ENCODE data around the gene AGAP1. TPM values are rescaled to one million over a fixed set of nuclear protein-coding genes. Genes with fewer than 3 reads are reported as not detected.
A peak's percentile ranks its signal among the peaks of the same experiment; 100 is the strongest.

The AGAP1 gene
- total RNA-seq, 4 donors from 2014 or later: 5.3 to 30.6 (median 19.2) TPM

GRCh38 chr2:236164925-236165841 is 671.3 kb downstream of the AGAP1 start:
- Histone ChIP-seq H3K4me1 (peaks cover 0 to 43% of the 10 kb centered on the region in 2 donors), H3K27me3 (peaks cover 43 to 74% of the 10 kb centered on the region in 2 donors)
- intact Hi-C loops (cut with DNase I; ENCODE audit: low total_unique reads): no loop called here

GRCh38 chr2:236165842-236166795 is 672.3 kb downstream of the AGAP1 start:
- Histone ChIP-seq H3K36me3 (no peaks in the 10 kb centered on the region), H3K4me3 (peak overlapping the region in 1 of 2 donors; percentile 22), H3K4me1 (peaks cover 0 to 43% of the 10 kb centered on the region in 2 donors), H3K9me3 (no peaks in the 10 kb centered on the region), H3K27me3 (peaks cover 45 to 77% of the 10 kb centered on the region in 2 donors), H3K27ac (no peak overlapping the region)
- intact Hi-C loops (cut with DNase I; ENCODE audit: low total_unique reads): no loop called here
- DNase-seq: no peak
- no peak for TF ChIP-seq POLR2A (IDR thresholded peaks at IDR 0.05)
- TF ChIP-seq, protein P1, sequence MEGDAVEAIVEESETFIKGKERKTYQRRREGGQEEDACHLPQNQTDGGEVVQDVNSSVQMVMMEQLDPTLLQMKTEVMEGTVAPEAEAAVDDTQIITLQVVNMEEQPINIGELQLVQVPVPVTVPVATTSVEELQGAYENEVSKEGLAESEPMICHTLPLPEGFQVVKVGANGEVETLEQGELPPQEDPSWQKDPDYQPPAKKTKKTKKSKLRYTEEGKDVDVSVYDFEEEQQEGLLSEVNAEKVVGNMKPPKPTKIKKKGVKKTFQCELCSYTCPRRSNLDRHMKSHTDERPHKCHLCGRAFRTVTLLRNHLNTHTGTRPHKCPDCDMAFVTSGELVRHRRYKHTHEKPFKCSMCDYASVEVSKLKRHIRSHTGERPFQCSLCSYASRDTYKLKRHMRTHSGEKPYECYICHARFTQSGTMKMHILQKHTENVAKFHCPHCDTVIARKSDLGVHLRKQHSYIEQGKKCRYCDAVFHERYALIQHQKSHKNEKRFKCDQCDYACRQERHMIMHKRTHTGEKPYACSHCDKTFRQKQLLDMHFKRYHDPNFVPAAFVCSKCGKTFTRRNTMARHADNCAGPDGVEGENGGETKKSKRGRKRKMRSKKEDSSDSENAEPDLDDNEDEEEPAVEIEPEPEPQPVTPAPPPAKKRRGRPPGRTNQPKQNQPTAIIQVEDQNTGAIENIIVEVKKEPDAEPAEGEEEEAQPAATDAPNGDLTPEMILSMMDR (IDR thresholded peaks at IDR 0.05): no peak

More at GRCh38 chr2:236164925-236165841, 671.3 kb downstream of the AGAP1 start:
- TF ChIP-seq, protein P1 (IDR thresholded peaks at IDR 0.05): no peak
- TF ChIP-seq POLR2A (IDR thresholded peaks at IDR 0.05): no peak
- Histone ChIP-seq H3K36me3 (no peaks in the 10 kb centered on the region), H3K9me3 (no peaks in the 10 kb centered on the region), H3K4me3 (no peak overlapping the region), H3K27ac (no peak overlapping the region)
- no peak for DNase-seq

- H3K4me3 ChIP-seq: peak overlapping the region in 1 of 2 donors; percentile 12
- no peaks in the 10 kb centered on the region for H3K36me3 ChIP-seq
- H3K4me1 ChIP-seq: peaks cover 0 to 43% of the 10 kb centered on the region in 2 donors
Observed at GRCh38 chr2:236166796-236167296, 673.0 kb downstream of the AGAP1 start.

GRCh38 chr2:236167297-236168109 is 673.7 kb downstream of the AGAP1 start:
- Histone ChIP-seq H3K27me3 (peaks cover 56 to 77% of the 10 kb centered on the region in 2 donors), H3K4me1 (peaks cover 0 to 43% of the 10 kb centered on the region in 2 donors), H3K27ac (no peak overlapping the region), H3K36me3 (no peaks in the 10 kb centered on the region), H3K9me3 (no peaks in the 10 kb centered on the region), H3K4me3 (peak overlapping the region in 1 of 2 donors; percentile 12)
- DNase-seq: no peak
- no peak for TF ChIP-seq POLR2A (IDR thresholded peaks at IDR 0.05)
- TF ChIP-seq, protein P1 (IDR thresholded peaks at IDR 0.05): no peak
- intact Hi-C loops (cut with DNase I; ENCODE audit: low total_unique reads): no loop called here

More at GRCh38 chr2:236166796-236167296, 673.0 kb downstream of the AGAP1 start:
- TF ChIP-seq, protein P1 (IDR thresholded peaks at IDR 0.05): no peak
- no peak for TF ChIP-seq POLR2A (IDR thresholded peaks at IDR 0.05)
- H3K27me3 ChIP-seq: peaks cover 50 to 77% of the 10 kb centered on the region in 2 donors
- no peaks in the 10 kb centered on the region for H3K9me3 ChIP-seq
- no peak for DNase-seq
- no peak overlapping the region for H3K27ac ChIP-seq
- intact Hi-C loops (cut with DNase I; ENCODE audit: low total_unique reads): no loop called here

Measured in uterus (tissue), 4 donors.